ENCODE results near the gene USP13. TPM values are rescaled to one million over a fixed set of nuclear protein-coding genes. Genes with fewer than 3 reads are reported as not detected.

USP13 gene
- total and polyA plus RNA-seq, 2 experiments from 2014 or later: 30.6 to 31.1 TPM

- Histone ChIP-seq H3K27ac (no peak overlapping the region), H3K27me3 (no peaks in the 10 kb centered on the region), H3K36me3 (peaks cover 9% of the 10 kb centered on the region), H3K9me3 (ENCODE audit: low read depth) (no peaks in the 10 kb centered on the region), H3K4me1 (ENCODE audit: low read depth) (no peaks in the 10 kb centered on the region), H3K4me3 (no peak overlapping the region)
- TF ChIP-seq CTCF (IDR thresholded peaks at IDR 0.05; ENCODE audit: low read depth, low read length): no peak
- no peak for DNase-seq (ENCODE audit: low read depth in 1 of 2, low spot score in 1 of 2)
Observed at GRCh38 chr3:179688850-179689249, 36.0 kb downstream of the USP13 start.

GRCh38 chr3:179694731-179695130 is 41.9 kb downstream of the USP13 start:
- no peak overlapping the region for H3K4me3 ChIP-seq
- no peaks in the 10 kb centered on the region for H3K27me3 ChIP-seq
- peaks cover 9% of the 10 kb centered on the region for H3K36me3 ChIP-seq
- no peaks in the 10 kb centered on the region for H3K9me3 ChIP-seq (ENCODE audit: low read depth)
- TF ChIP-seq CTCF (IDR thresholded peaks at IDR 0.05; ENCODE audit: low read depth, low read length): no peak
- no peak for DNase-seq (ENCODE audit: low read depth in 1 of 2, low spot score in 1 of 2)
- no peaks in the 10 kb centered on the region for H3K4me1 ChIP-seq (ENCODE audit: low read depth)
- no peak overlapping the region for H3K27ac ChIP-seq

- TF ChIP-seq CTCF (IDR thresholded peaks at IDR 0.05; ENCODE audit: low read depth, low read length): no peak
- H3K27me3 ChIP-seq: no peaks in the 10 kb centered on the region
- no peaks in the 10 kb centered on the region for H3K4me1 ChIP-seq (ENCODE audit: low read depth)
- H3K27ac ChIP-seq: no peak overlapping the region
- H3K36me3 ChIP-seq: peaks cover 2% of the 10 kb centered on the region
- no peak overlapping the region for H3K4me3 ChIP-seq
- no peaks in the 10 kb centered on the region for H3K9me3 ChIP-seq (ENCODE audit: low read depth)
- DNase-seq (ENCODE audit: low read depth in 1 of 2, low spot score in 1 of 2): no peak
Observed at GRCh38 chr3:179695672-179696313, 43.0 kb downstream of the USP13 start.

GRCh38 chr3:179697736-179698332 is 45.0 kb downstream of the USP13 start:
- no peak for TF ChIP-seq CTCF (IDR thresholded peaks at IDR 0.05; ENCODE audit: low read depth, low read length)
- Histone ChIP-seq H3K27ac (no peak overlapping the region), H3K36me3 (no peaks in the 10 kb centered on the region), H3K4me3 (no peak overlapping the region), H3K9me3 (ENCODE audit: low read depth) (no peaks in the 10 kb centered on the region), H3K27me3 (no peaks in the 10 kb centered on the region), H3K4me1 (ENCODE audit: low read depth) (no peaks in the 10 kb centered on the region)
- no peak for DNase-seq (ENCODE audit: low read depth in 1 of 2, low spot score in 1 of 2)

GRCh38 chr3:179700716-179701115 is 47.9 kb downstream of the USP13 start:
- DNase-seq (ENCODE audit: low read depth in 1 of 2, low spot score in 1 of 2): no peak
- no peak overlapping the region for H3K4me3 ChIP-seq
- no peaks in the 10 kb centered on the region for H3K9me3 ChIP-seq (ENCODE audit: low read depth)
- TF ChIP-seq CTCF (IDR thresholded peaks at IDR 0.05; ENCODE audit: low read depth, low read length): no peak
- no peaks in the 10 kb centered on the region for H3K36me3 ChIP-seq
- H3K4me1 ChIP-seq (ENCODE audit: low read depth): peaks cover 4% of the 10 kb centered on the region
- H3K27ac ChIP-seq: no peak overlapping the region
- H3K27me3 ChIP-seq: no peaks in the 10 kb centered on the region
